PC-9 (cell line): ENCODE measurements around the gene RGN. TPM values are rescaled to one million over a fixed set of nuclear protein-coding genes. Genes with fewer than 3 reads are reported as not detected.
"Not testable (repeated sequence)": the region's sequence is repeated elsewhere in the genome, so short reads cannot be mapped to it uniquely, and the experiment has no call there.

ENCODE experiments used
- BruUV-seq: library from RNA; stranded (reverse); fragments of 400-500 nt; replicated peaks from 2 replicates; lab custom pipeline; 2021; lab: Mats Ljungman, UMichigan
- CTCF ChIA-PET: fragments of 300-600 bp; sonication (Branson Sonifier 250); formaldehyde crosslinking; loops from one replicate; lab custom pipeline; 2022; ENCODE audit warnings: antibody characterized with exemption; lab: Charles Lee
- POLR2A ChIA-PET: fragments of 300-600 bp; sonication (Branson Sonifier 250); formaldehyde crosslinking; loops from one replicate; lab custom pipeline; 2022; ENCODE audit warnings: antibody characterized with exemption; ENCODE audit not compliant: unreplicated experiment; lab: Charles Lee
- DNase-seq, 2 experiments: peaks; one replicate each; pipeline versions ENCODE4 v3.0.0 to v3.0.0-alpha.2; 2015 to 2022; ENCODE audit warnings: mixed read lengths in 1 of 2
- H2AFZ ChIP-seq: fragments of 200-600 bp; sonication (generic); 2 replicates; pipeline ENCODE4 v1.8.1; 2017; ENCODE audit warnings: antibody characterized with exemption
- H3F3A ChIP-seq: fragments of 200-600 bp; sonication (generic); 2 replicates; pipeline ENCODE4 v1.8.1; 2017; ENCODE audit warnings: antibody characterized with exemption, mild to moderate bottlenecking, low read depth; ENCODE audit not compliant: insufficient read depth
- H3K27ac ChIP-seq: fragments of 200-600 bp; sonication (generic); 2 replicates; pipeline ENCODE4 v1.6.1; 2016; ENCODE audit warnings: mixed run types
- H3K27me3 ChIP-seq: fragments of 200-600 bp; sonication (generic); 2 replicates; pipeline ENCODE4 v1.6.1; 2016; ENCODE audit warnings: low read depth, mixed run types; ENCODE audit not compliant: insufficient read depth
- H3K36me3 ChIP-seq: fragments of 200-600 bp; sonication (generic); 2 replicates; pipeline ENCODE4 v1.6.1; 2016; ENCODE audit warnings: low read depth, mixed run types
- H3K4me1 ChIP-seq: fragments of 200-600 bp; sonication (generic); replicated peaks from 2 replicates; pipeline ENCODE4 v1.6.1; 2016; ENCODE audit warnings: mixed run types; ENCODE audit not compliant: insufficient read depth
- H3K4me2 ChIP-seq: fragments of 200-600 bp; sonication (generic); 2 replicates; pipeline ENCODE4 v1.6.1; 2017; ENCODE audit warnings: mixed run types
- H3K4me3 ChIP-seq: fragments of 200-600 bp; sonication (generic); 2 replicates; pipeline ENCODE4 v1.6.1; 2016; ENCODE audit warnings: mixed run types
- H3K79me2 ChIP-seq: fragments of 200-600 bp; sonication (generic); 2 replicates; pipeline ENCODE4 v1.6.1; 2017; ENCODE audit warnings: low read depth, mixed run types
- H3K9me2 ChIP-seq: fragments of 200-600 bp; sonication (generic); 2 replicates; pipeline ENCODE4 v1.8.1; 2017; ENCODE audit warnings: mild to moderate bottlenecking; ENCODE audit not compliant: insufficient read depth
- H3K9me3 ChIP-seq: fragments of 200-600 bp; sonication (generic); 2 replicates; pipeline ENCODE4 v1.8.1; 2016; ENCODE audit warnings: low read depth; ENCODE audit not compliant: insufficient read depth
- H4K20me1 ChIP-seq: fragments of 200-600 bp; sonication (generic); 2 replicates; pipeline ENCODE4 v1.8.1; 2017; ENCODE audit not compliant: insufficient read depth
- CTCF ChIP-seq: fragments of 200-600 bp; sonication (generic); conservative IDR thresholded peaks from 2 replicates; pipeline ENCODE4 v1.6.1; 2017; ENCODE audit warnings: mixed run types, antibody characterized with exemption, mild to moderate bottlenecking, moderate library complexity
- EZH2 ChIP-seq: fragments of 200-600 bp; sonication (generic); IDR thresholded peaks from 2 replicates; pipeline ENCODE4 v1.8.0; 2017; ENCODE audit warnings: antibody characterized with exemption, low read depth
- intact Hi-C: fragments of 100-400 bp; cut with micrococcal nuclease; formaldehyde crosslinking; loops from one replicate; pipeline ENCODE4 v1.10.0; 2022; ENCODE audit not compliant: unreplicated experiment
- total RNA-seq: library from RNA; stranded (reverse); gene quantifications from 2 replicates; pipeline ENCODE4 v1.2.3, GENCODE V29; 2021

Gene RGN
- total RNA-seq, 1 experiment from 2014 or later: 0.33 TPM

GRCh38 chrX:47098338-47099094, 20.3 kb downstream of the RGN start:
- ChIA-PET POLR2A (no interaction called here), CTCF (no interaction called here)
- DNase-seq: no peak
- no peaks in the 10 kb centered on the region for H3K4me1 ChIP-seq
- intact Hi-C loops: no loop called here
- H2AFZ ChIP-seq: no peak overlapping the region
- no peak overlapping the region for H3K4me2 ChIP-seq
- H3K36me3 ChIP-seq: no peaks in the 10 kb centered on the region
- no peaks in the 10 kb centered on the region for H4K20me1 ChIP-seq
- H3K9me2 ChIP-seq: no peaks in the 10 kb centered on the region
- H3F3A ChIP-seq: no peaks in the 10 kb centered on the region
- TF ChIP-seq CTCF (no peak), EZH2 (no peak)
- H3K79me2 ChIP-seq: no peaks in the 10 kb centered on the region
- H3K27ac ChIP-seq: no peak overlapping the region
- H3K9me3 ChIP-seq: no peaks in the 10 kb centered on the region
- no TSS peak for BruUV-seq
- no peak overlapping the region for H3K4me3 ChIP-seq
- H3K27me3 ChIP-seq: no peaks in the 10 kb centered on the region

GRCh38 chrX:47101206-47101605, 23.0 kb downstream of the RGN start:
- Histone ChIP-seq H4K20me1 (no peaks in the 10 kb centered on the region), H3K4me2 (no peak overlapping the region), H3K27ac (no peak overlapping the region), H3K36me3 (no peaks in the 10 kb centered on the region), H3K9me2 (no peaks in the 10 kb centered on the region), H2AFZ (no peak overlapping the region), H3K27me3 (no peaks in the 10 kb centered on the region), H3K4me3 (no peak overlapping the region), H3F3A (no peaks in the 10 kb centered on the region), H3K79me2 (no peaks in the 10 kb centered on the region), H3K9me3 (no peaks in the 10 kb centered on the region), H3K4me1 (no peaks in the 10 kb centered on the region)
- POLR2A ChIA-PET: no interaction called here
- TF ChIP-seq CTCF (no peak), EZH2 (no peak)
- intact Hi-C loops: no loop called here
- DNase-seq: no peak
- no TSS peak for BruUV-seq
- CTCF ChIA-PET: no interaction called here

- H3K9me3 ChIP-seq, H3F3A ChIP-seq, CTCF ChIA-PET, H2AFZ ChIP-seq, DNase-seq, BruUV-seq, intact Hi-C loops, H3K9me2 ChIP-seq, H3K27ac ChIP-seq, POLR2A ChIA-PET, H3K4me2 ChIP-seq, H4K20me1 ChIP-seq, H3K4me3 ChIP-seq, H3K36me3 ChIP-seq, H3K4me1 ChIP-seq, H3K79me2 ChIP-seq, H3K27me3 ChIP-seq: not testable (repeated sequence)
Observed at GRCh38 chrX:47110936-47111615, 32.8 kb downstream of the RGN start.
